PC-3 (cell line): ENCODE data around the gene TTC23. TPM values are rescaled to one million over a fixed set of nuclear protein-coding genes. Genes with fewer than 3 reads are reported as not detected.

Source experiments
- ATAC-seq: fragments of 200-7000 bp; cut with Tn5 transposase; 2 replicates; pipeline ENCODE4 v1.9.1; 2020; ENCODE audit warnings: mild to moderate bottlenecking, moderate library complexity
- BruUV-seq: library from RNA; stranded (reverse); fragments of 400-500 nt; replicated peaks from 2 replicates; lab custom pipeline; 2021; lab: Mats Ljungman, UMichigan
- CTCF ChIA-PET: fragments of 300-600 bp; sonication (Branson Sonifier 250); formaldehyde crosslinking; loops from one replicate; lab custom pipeline; 2022; ENCODE audit warnings: antibody characterized with exemption; lab: Charles Lee
- POLR2A ChIA-PET: fragments of 300-600 bp; sonication (Branson Sonifier 250); formaldehyde crosslinking; loops from one replicate; lab custom pipeline; 2022; ENCODE audit warnings: antibody characterized with exemption; ENCODE audit not compliant: unreplicated experiment; lab: Charles Lee
- DNase-seq: peaks from one replicate; pipeline ENCODE4 v3.0.0-alpha.2; 2015
- H2AFZ ChIP-seq: fragments of 300-600 bp; sonication (generic); 2 replicates; pipeline ENCODE4 v1.6.0; 2016; ENCODE audit warnings: antibody characterized with exemption, low read length
- H3F3A ChIP-seq: fragments of 300-600 bp; sonication (generic); one replicate; pipeline ENCODE4 v1.6.0; 2017; ENCODE audit warnings: antibody characterized with exemption, low read length, control low read depth, mild to moderate bottlenecking; ENCODE audit not compliant: unreplicated experiment
- H3K27ac ChIP-seq: fragments of 300-600 bp; sonication (generic); 2 replicates; pipeline ENCODE4 v1.5.1; 2016; ENCODE audit warnings: mild to moderate bottlenecking, low read length
- H3K27me3 ChIP-seq: fragments of 300-600 bp; sonication (generic); 2 replicates; pipeline ENCODE4 v1.6.1; 2016; ENCODE audit warnings: low read length, mixed read lengths
- H3K36me3 ChIP-seq: fragments of 300-600 bp; sonication (generic); 2 replicates; pipeline ENCODE4 v1.6.1; 2016; ENCODE audit warnings: low read depth, mixed run types, low read length, mixed read lengths
- H3K4me1 ChIP-seq: fragments of 300-600 bp; sonication (generic); 2 replicates; pipeline ENCODE4 v1.5.1; 2016; ENCODE audit warnings: low read length; ENCODE audit not compliant: insufficient read depth
- H3K4me2 ChIP-seq: fragments of 300-600 bp; sonication (generic); 2 replicates; pipeline ENCODE4 v1.6.0; 2016; ENCODE audit warnings: low read length
- H3K4me3 ChIP-seq: fragments of 300-600 bp; sonication (generic); 2 replicates; pipeline ENCODE4 v1.5.1; 2016; ENCODE audit warnings: mild to moderate bottlenecking, low read length, mixed read lengths
- H3K79me2 ChIP-seq: fragments of 300-600 bp; sonication (generic); 2 replicates; pipeline ENCODE4 v1.6.1; 2017; ENCODE audit warnings: low read length, mixed read lengths
- H3K9ac ChIP-seq: fragments of 300-600 bp; sonication (generic); 2 replicates; pipeline ENCODE4 v1.6.0; 2016; ENCODE audit warnings: mild to moderate bottlenecking, low read length
- H3K9me2 ChIP-seq: fragments of 300-600 bp; sonication (generic); replicated peaks from 2 replicates; pipeline ENCODE4 v1.6.1; 2016; ENCODE audit warnings: mixed run types, low read length, mixed read lengths
- H3K9me3 ChIP-seq: fragments of 300-600 bp; sonication (generic); 2 replicates; pipeline ENCODE4 v1.6.1; 2016; ENCODE audit warnings: low read length, mixed read lengths
- H4K20me1 ChIP-seq: fragments of 300-600 bp; sonication (generic); 2 replicates; pipeline ENCODE4 v1.6.1; 2016; ENCODE audit warnings: low read length, mixed read lengths
- CTCF ChIP-seq: fragments of 300-600 bp; sonication (generic); conservative IDR thresholded peaks from 2 replicates; pipeline ENCODE4 v1.5.1; 2017; ENCODE audit warnings: antibody characterized with exemption, low read depth, mild to moderate bottlenecking, low read length
- EZH2 ChIP-seq: fragments of 300-600 bp; sonication (generic); IDR thresholded peaks from one replicate; pipeline ENCODE4 v1.6.1; 2017; ENCODE audit warnings: antibody characterized with exemption, mild to moderate bottlenecking, low read length; ENCODE audit not compliant: unreplicated experiment
- EZH2phosphoT487 ChIP-seq: fragments of 300-600 bp; sonication (generic); IDR thresholded peaks from 2 replicates; pipeline ENCODE4 v1.6.1; 2018; ENCODE audit warnings: mild to moderate bottlenecking, antibody characterized with exemption, low read length, borderline replicate concordance
- intact Hi-C: fragments of 100-400 bp; cut with micrococcal nuclease; formaldehyde crosslinking; loops from 2 replicates; pipeline ENCODE4 v1.9.0; 2023
- total RNA-seq: library from RNA; depleted of rRNA; stranded (reverse); fragments of >200 nt; gene quantifications from 2 replicates; pipeline ENCODE4 v1.2.3, GENCODE V29; 2014

Gene TTC23
- total RNA-seq, 1 experiment from 2014 or later: 10.4 TPM

GRCh38 chr15:99104788-99105513, 144.4 kb downstream of the TTC23 start, which contains the start of gene SYNM:
Gene SYNM, plus strand, starts transcription at chr15:99105080. Its CDS starts 120 bp downstream, at chr15:99105200.
- DNase-seq (peak; percentile 89), ATAC-seq (peak; percentile 87)
- no peaks in the 10 kb centered on the region for H3K9me2 ChIP-seq
- peaks cover 15% of the 10 kb centered on the region; the same call in 1 of the 2 replicates for H3K4me1 ChIP-seq
- H3K36me3 ChIP-seq: no peaks in the 10 kb centered on the region
- H3K4me3 ChIP-seq: peak within 1 kb of the TSS; percentile 79
- BruUV-seq: no TSS peak
- intact Hi-C loops: loop anchor here (1.0 kb wide), 2 partner anchors 18 to 108 kb away; no protein-coding TSS in a partner anchor
- peak within 1 kb of the TSS; percentile 72 for H3K9ac ChIP-seq
- H3K9me3 ChIP-seq: no peaks in the 10 kb centered on the region
- ChIA-PET CTCF (interaction anchor here (0.6 to 0.8 kb wide), 3 partner anchors 19 to 111 kb away, joined by 3 to 5 read pairs (median 3); no protein-coding TSS in a partner anchor), POLR2A (interaction anchor here (0.6 kb wide), 1 partner anchor 254 kb away, joined by 3 read pairs; no protein-coding TSS in a partner anchor)
- H3F3A ChIP-seq: no peaks in the 10 kb centered on the region
- peaks cover 33% of the 10 kb centered on the region for H3K79me2 ChIP-seq
- peak; percentile 79 for TF ChIP-seq CTCF
- no peak for TF ChIP-seq EZH2
- H4K20me1 ChIP-seq: no peaks in the 10 kb centered on the region
- H3K27me3 ChIP-seq: no peaks in the 10 kb centered on the region
- peak within 1 kb of the TSS; percentile 91 for H2AFZ ChIP-seq
- no peak within 1 kb of the TSS for H3K27ac ChIP-seq
- H3K4me2 ChIP-seq: peak within 1 kb of the TSS; percentile 95

GRCh38 chr15:99103279-99103678, 146.1 kb downstream of the TTC23 start:
- DNase-seq (no peak), ATAC-seq (no peak)
- no peak overlapping the region for H3K4me3 ChIP-seq
- H3K36me3 ChIP-seq: no peaks in the 10 kb centered on the region
- no peaks in the 10 kb centered on the region for H3K27me3 ChIP-seq
- BruUV-seq: no TSS peak
- H3K4me2 ChIP-seq: no peak overlapping the region
- no peaks in the 10 kb centered on the region for H4K20me1 ChIP-seq
- H3K79me2 ChIP-seq: peaks cover 22% of the 10 kb centered on the region
- no peaks in the 10 kb centered on the region for H3K9me2 ChIP-seq
- POLR2A ChIA-PET: no interaction called here
- CTCF ChIA-PET: no interaction called here
- H3F3A ChIP-seq: no peaks in the 10 kb centered on the region
- no peak overlapping the region for H3K27ac ChIP-seq
- no peak overlapping the region for H2AFZ ChIP-seq
- H3K9me3 ChIP-seq: no peaks in the 10 kb centered on the region
- intact Hi-C loops: no loop called here
- no peak for TF ChIP-seq EZH2
- no peak for TF ChIP-seq CTCF
- TF ChIP-seq EZH2phosphoT487: no peak
- H3K9ac ChIP-seq: no peak overlapping the region
- H3K4me1 ChIP-seq: peaks cover 15% of the 10 kb centered on the region; the same call in 1 of the 2 replicates
